NK-92 (cell line): Measurements from ENCODE around the gene SCP2.

ENCODE experiments used
- DNase-seq: peaks from one replicate; lab custom pipeline; 2025; ENCODE audit not compliant: unreplicated experiment; lab: John Stamatoyannopoulos, UW

The SCP2 gene

DNA sequence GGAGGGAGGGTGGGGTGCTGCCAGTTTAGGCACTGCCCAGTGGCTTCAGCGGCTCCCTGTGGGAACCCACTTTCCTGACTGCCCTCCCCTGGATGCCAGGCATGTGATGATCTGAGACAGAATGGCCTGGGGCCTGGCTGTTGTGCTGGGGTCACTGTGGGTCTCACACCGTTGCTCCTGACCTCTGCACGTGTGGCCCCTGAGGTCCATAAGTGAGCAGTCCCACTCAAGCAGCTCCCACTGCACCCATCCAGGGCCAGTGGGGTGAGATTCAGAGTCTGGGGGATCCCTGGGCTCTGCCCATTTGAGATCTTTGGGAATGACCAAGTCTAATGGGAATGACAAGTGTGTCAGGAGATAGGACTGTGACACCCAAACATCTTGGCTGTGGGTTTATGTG, 153.0 kb downstream of the SCP2 start:
- no peak for DNase-seq

DNA sequence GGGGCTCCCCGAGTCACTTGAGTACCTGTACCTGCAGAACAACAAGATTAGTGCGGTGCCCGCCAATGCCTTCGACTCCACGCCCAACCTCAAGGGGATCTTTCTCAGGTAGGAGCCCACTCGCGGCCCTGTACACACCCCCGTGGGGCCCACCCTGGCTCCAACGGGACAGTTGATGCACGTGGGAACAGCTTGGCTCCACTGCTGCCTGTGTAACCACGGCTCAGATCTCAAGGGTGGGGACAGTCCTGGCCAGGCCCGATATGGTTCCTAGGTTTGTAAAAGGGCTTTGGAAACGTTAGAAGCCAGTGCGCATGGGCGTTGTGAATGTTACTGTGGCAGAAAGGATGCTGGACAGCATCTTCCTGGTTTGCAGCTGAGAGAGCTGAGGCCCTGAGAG, 153.7 kb downstream of the SCP2 start:
- no peak for DNase-seq

DNA sequence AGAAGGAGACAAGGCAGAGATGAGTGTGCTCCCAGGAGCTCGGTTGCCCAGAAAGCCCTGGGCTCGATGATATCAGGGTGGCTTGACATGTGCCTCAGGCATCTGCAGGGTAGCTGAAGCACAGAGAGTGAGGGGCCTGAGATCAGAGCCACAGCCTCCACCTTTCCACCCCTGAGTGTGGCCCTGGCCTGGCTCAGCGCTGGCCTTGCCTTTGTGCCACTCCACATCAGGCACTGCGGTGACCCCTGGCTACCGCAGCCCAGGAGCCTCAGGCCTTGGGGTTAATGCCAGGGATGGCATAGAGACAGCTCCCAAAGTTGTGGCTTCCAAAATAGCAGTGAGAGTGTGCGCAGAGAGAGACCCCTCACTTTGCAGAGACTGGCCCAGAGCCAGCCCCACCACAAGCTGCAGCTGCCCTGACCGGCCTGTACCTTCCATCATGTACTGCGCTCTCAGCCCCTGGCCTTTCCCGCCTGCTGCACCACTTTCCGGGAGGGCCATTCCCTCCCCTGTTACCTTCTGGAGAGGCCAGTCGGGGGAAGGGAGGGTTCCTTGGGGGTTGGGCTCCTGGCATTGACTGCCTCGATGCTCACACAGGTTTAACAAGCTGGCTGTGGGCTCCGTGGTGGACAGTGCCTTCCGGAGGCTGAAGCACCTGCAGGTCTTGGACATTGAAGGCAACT, 154.4 kb downstream of the SCP2 start:
- DNase-seq, result no peak

DNA sequence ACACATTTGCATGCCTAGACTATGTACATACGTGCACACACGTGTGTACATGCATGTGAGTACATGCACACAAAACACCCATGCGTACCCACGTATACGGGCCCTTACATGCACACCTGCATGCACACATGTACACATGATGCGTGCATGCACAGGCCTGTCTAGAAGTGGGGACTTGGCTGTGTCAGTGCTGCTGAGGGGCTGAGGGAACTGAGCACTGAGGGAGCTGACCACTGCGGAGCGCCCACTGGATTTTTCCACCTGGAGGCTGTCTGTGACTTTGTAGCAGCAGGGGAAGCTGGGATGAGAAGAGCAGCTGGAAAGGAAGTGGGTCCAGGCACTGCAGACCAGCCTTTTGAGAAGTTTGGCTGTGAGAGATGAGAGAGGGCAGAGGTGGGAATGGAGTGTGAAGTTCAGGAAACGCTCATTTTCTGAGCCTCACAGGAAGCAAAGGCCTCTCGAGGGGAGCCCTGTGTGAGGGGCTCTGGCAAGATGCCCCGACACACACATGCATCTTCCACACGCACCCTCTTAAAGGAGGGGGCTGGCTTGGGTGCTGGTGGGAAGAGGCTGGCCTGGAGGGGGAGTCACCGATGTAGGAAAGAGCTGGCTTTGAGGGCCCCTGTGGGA, 155.9 kb downstream of the SCP2 start:
- DNase-seq, result no peak

DNA sequence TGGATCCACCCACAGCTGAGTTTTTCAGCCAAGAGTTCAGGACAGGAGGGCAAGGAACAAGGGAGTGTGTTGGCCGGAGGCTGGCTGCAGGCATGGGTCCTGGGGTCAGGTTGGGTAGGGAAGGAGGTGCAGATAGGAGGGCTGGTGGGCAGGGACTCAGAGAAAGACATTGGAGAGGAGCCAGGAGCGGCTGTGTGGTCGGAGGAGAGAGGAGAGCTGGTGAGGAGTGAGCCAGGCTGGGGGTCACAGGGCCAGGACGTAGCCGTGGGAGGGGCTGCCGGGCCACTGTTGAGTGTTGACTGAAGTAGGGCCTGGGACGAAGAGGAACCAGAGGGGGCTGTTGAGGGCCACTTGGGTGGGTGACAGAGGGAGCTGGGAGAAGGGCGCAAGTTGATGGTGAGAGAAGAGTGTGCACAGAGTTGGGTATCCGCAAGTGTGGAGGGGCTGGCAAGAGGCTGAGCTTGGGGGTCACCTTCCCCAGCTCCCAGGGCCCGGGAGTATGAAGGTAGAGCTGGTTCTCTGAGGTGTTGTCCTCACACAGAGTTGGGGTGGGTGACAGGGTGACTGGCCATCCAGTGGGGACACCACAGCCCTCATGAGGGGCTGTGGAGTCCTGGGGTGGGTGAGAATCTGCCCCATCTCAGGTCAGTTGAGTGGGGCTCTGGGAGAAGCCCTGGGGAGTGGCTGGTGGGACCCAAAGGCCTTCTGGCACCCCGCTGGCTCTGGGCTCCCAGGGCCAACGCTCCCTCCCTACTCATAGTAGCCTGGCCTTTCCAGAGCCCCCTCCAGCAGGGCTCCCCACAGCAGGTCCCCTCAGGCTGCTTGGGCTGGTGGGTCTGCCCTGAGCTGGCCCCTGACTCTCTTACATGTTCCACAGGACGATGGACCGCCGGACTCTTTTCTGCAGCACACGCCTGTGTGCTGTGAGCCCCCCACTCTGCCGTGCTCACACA, 156.8 kb downstream of the SCP2 start:
- DNase-seq, result no peak

DNA sequence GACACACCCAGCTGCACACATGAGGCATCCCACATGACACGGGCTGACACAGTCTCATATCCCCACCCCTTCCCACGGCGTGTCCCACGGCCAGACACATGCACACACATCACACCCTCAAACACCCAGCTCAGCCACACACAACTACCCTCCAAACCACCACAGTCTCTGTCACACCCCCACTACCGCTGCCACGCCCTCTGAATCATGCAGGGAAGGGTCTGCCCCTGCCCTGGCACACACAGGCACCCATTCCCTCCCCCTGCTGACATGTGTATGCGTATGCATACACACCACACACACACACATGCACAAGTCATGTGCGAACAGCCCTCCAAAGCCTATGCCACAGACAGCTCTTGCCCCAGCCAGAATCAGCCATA, 157.5 kb downstream of the SCP2 start:
- no peak for DNase-seq

DNA sequence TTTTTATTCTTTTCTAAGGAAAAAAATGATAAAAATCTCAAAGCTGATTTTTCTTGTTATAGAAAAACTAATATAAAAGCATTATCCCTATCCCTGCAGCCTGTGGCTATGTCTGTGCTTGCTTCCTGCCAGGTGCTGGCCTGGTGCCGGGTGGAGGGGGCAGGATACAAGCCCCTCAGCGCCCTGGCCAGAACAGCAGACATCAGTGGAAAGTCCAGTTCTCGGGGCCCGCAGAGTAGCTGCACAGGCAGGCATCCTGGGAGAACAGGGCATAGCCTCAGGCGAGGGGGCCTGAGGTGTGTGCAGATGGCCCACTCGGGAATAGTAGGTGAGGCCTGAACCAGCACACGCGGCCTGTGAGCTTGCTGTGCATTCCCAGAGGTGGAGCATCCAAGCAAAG, 158.3 kb downstream of the SCP2 start:
- DNase-seq, result no peak

DNA sequence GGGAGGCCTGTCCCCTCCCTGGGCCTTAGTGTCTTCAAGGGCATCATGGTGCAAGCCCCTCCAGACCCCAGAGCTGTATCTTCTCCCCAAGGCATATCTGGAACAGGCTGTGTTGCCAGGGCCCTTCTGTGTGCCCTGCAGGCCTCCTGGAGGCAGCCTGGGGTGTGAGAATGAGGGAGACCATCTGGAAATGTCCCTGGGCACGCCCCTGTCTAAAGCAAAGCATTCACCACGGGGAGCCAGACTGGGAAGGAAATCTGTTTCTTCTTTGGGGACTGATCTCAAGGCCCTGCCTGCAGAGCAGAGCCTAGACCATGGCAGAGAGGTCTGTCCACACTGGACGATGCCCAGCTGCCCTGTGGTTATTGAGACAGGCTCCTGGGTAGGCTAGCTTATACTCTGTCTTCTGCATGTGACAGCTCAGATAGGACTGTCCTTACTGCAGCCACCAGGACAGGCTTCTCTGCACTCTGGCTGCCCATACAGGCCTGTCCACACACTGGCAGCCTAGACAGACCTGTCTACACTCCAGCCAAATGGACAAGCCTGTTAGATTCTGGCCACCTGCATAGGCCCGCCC, 159.5 kb downstream of the SCP2 start:
- no peak for DNase-seq

DNA sequence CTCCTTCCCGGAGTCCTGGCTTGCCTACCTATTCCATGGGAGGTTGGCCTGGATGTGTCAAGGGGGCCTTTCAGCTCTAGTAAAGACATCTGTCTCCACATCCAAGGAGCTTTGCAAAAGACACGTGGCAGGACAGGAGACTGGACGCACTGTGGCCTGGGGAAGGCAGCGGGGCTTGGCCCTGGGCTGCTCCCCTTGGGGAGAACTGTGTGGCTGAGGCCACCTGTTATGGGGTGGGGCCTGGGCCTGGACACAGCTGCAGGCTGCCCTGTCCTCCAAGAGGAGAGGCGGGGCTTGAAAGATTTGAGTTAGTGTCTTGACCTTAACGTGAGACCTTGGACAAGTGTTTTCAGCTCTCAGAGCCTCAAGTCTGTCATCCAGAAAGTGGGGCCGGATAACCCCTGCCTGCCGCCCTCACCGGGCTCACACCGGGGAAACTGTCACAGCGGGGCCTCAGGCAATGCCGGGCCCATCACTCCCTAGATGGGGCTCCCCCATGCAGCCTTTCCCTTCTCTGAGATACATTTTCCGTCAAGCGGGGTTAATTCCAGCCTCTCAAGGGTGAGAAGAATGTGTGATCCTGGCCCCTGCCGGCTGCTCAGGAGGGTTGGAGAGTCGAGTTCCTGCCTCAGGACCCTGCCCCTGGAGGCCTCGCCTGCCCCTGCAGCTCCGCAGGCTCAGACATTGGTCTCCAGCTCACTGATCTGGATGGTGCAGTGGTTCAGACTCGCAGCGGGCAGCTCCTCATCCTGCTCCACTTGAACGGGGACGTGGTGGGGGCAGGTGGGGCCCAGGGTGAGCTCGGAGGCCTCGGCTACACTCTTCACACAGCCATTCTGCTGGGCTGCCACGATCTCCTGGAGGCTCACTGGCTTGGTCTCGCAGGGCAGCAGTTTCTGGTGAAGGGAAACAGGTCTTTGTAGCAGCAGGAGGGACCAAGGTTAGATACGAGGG, 160.5 kb downstream of the SCP2 start:
- DNase-seq, result no peak

DNA sequence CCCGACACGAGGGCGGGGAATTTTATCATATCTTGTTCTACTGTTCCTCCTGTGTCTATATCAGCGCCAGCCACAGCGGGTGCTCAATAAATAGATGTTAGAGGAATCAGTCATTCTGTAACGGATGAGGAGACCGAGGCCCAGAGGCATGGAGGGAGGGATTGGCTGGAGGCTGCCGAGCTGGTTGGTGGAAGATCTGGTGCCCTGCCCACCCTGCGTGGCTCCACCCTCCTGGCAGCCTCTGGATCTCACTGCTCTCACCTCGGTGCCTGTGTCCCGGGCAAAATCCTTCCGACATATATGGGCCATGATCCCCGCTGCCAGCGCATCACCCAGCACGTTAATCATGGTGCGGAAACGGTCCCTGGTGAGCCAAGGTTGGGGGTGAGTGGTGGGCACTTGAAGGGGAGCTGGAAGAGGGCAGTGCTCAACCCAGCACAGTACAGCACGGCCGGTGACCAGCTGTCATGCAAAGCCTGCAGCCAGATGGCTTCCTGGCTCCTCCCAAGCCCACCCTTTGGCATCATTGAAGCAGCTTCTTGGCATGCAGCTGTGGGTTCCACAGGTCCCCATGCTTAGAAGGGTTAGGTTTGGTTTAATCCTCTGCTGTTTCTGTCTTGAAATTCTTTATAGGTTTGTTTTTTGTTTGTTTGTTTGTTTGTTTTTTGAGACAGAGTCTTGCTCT, 161.7 kb downstream of the SCP2 start:
- DNase-seq, result no peak

DNA sequence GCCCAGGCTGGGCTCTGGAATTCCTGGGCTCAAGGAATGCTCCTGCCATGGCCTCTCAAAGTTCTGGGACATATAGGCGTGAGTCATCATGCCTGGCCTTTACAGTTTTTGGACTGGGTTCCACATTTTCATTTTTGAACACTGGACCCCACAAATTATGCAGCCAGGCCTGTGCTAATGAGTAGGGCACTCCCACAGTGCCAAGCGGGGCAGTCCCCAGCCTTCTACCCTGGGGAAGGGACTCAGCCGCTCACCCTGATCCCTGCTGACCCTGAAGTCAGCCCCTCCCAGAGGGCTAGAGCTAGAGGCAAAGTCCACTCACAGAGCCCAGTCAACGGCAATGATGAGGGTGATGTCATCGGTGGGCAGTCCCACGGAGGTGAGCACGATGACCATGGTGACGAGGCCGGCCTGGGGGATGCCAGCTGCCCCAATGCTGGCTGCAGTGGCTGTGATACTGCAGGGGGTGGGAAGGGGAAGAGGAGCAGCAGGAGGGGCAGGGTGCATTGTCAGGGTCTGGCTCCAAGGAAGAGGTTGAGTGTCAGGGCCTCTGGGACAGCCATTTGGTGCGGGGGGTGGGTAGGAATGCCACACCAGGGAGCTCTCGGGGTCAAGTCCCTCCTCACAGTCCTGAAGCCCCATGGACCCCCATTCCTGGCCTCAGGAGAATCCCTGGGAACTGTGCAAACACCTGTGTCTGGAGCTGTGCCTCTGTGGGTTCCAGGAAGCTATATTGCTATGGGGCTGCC, 162.6 kb downstream of the SCP2 start:
- no peak for DNase-seq

DNA sequence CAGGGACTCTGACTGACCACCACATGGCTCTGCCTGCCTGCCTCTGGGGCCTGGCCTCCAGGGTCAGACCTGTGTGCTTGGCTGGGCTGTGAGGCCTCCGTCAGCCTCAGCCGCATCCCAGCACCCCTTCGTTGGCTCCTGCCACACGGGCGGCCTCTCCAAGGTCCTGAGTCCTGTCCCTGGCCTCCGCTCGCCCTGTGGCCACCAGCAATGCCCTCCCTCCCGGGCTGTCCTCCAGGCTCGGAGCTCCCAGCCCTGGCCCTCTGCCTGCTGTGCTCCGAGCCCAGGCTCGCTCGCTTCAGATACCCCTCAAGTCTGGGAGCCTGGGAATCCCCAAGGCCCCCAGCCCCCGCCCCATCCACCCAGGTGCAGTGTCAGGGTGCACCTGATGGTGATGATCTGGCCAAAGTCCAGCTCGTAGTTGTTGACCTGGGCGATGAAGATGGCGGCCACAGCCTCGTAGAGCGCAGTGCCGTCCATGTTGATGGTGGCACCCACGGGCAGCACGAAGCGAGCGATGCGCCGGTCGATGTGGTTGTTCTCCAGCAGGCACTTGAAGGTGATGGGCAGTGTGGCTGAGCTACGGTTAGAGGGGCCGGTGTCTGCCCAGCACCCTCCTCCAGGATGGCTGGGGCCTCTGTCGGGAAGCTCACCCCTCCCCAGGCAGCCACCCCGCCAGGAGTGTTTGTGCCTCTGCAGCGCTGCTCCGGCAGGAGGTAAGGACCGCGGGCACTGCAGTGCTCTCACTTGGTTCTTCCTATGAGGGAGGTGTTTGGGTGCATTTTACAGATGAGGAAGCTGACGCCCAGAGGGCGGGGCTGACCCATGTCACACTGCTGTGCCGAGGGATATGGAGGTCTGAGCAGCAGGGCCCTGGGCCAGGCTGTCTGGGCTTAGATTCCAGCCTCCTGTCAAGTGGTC, 163.4 kb downstream of the SCP2 start:
- DNase-seq, result no peak

DNA sequence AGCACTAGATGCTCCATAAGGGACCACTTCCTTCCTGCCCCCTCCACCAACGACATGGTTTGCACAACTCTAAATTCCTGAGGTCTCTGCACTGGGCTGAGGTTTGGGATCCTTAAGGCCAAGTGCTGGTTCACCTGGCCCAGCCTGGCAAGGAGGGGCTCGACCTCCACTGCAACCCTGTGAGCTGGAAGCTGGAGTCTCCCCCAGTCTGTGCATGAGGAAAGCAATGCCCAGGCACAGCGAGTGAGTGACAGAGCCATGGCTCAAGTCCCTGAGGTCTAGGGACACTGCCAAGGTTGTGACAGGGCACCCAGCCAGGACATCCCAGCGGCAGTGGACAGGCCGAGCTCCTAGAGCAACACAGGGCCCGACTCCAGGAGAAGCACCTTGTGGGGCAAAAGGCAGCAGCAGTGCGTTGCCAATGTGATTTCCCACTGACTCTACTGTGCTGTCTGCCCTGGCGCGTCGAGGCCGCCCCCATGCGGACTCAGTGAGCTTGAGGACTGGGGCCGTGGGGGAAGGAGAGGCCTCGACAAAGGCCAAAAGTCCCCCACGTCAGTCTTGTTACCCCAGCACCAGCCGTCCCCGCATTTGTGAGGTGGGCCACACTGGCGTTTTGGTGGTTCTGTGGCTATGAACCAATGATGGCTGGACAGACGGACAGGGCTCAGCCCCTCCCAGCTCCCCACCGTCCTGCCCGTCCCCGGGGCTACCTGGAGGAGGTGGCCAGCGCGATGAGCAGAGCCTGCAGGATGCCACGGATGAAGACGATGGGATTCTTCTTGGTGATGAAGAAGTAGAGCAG, 165.0 kb downstream of the SCP2 start:
- DNase-seq, result no peak

DNA sequence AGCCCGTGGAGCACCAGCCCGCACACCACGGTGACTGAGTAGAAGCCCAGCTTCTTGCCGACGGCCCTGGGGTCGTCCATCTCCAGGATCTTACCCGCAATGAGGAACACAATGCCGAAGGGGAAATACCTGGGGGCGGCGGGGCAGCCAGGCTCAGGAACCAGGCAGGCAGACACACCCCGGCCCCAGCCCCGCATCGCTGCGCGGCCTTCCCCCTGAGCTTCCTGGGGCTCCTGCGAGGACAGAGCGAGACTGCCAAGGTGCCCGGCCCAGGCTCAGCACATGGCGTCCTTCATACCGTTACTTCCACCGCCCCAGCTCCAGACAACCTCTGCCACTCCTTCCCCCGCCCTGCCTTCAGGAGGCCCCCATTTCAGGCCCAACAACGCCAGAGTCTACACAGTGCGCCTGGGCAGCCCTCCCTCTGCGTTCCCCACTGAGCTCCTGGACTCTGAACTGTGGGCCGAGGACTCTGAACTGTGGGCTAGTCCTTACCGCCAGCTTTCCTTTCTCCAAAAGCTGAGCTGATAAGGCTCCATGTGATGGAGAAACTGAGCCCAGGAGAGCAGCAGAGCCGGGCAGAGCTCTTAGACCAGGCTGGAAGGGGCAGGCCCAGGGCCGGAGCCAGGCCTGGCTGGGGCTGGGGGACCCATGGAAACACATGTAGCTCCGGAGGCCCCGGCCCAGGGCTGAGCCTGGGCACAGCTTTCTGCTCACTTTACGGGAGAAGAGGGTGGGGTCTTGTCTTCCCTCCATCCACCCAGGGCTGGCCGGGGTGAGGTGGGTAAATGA, 165.8 kb downstream of the SCP2 start:
- DNase-seq, result no peak

DNA sequence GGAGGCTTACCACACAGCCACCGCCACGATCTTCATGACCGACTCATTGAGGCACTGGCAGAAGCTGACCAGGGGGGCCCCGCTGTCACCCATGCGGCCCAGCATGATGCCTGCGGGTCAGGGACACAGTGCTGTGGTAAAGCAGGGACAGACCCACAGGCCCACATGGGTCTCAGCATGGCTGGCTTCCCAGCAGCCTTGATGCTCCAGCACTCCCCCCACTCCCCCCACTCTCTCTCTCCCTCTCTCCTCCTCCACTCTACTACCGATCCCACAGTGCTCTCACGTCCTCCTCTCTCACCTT, 166.3 kb downstream of the SCP2 start:
- DNase-seq, result no peak

DNA sequence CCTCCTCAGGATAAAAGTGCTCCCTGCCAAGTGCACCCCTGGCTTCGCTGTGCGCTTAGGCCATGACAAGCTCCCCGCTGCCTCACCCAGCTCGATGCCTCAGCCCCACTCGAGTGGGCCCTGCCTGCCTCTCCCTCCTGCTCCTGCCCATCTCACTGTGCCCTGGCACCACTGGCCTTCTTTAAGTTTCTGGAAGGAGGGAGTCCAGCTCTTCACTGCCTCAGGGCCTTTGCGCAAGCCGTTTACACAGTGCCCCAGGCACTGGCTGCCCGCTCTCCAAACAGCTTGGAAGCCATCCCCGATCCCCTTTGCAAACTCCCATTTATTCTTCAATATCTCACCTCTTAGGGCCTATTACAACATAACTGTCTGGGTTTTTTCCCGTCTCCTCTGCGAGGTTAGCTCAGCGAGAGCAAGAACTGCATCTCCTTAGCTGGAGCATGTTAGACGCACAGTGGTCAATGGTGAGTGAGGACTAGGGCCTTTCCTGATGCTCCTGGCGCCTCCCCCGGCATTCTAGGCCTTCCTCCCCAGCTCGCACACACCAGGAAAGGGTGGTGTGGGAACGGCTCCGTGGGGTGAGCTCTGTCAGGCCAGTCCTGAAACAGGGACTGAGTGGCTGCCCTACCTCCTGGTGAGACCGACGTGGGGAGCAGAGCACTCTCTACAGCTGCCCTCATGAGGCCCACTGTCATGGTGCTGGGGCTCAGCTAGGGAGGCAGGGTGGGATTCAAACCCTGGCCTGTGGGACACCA, 166.9 kb downstream of the SCP2 start:
- no peak for DNase-seq
